ENCODE results near the gene UBXN4. TPM values are rescaled to one million over a fixed set of nuclear protein-coding genes. Genes with fewer than 3 reads are reported as not detected.

Gene UBXN4
- total and polyA plus RNA-seq, 2 of the 13 experiments (the other 11 are each of a cell fraction or from before 2014, with no cell fraction given) = 74.2 to 104 TPM

DNA sequence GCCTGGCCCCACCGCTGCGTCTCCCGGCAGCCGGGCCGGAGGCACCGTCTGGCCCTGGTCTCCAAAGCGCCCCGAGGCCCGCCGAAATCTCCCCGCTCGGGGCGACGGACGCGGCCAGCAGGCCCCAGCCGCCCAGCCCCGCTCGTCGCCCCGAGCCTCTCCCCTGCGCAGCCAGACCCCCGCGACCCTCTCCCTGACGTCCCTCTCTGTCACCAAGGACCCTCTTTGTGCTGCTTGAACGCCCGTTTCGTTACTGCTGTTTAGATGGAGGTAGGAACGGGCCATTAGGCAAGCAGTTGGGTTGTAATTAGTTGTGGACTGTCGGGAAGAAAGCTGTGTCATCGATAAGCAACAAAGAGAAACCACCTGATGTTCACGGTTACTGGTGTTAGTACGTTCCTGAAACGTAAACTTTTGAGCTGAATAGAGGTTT lies 686 bp downstream of the UBXN4 start (continued):
- TF ChIP-seq MAFK (conservative IDR thresholded peaks at IDR 0.05 in 1 of 2, IDR thresholded peaks at IDR 0.05 in 1 of 2; ENCODE audit: low read length in 2 of 2) = peak; percentile 56 to 60
- TF ChIP-seq ZNF891 (CRISPR knock-in tag; IDR thresholded peaks at IDR 0.05) = 0 out of 2 replicates have a peak, but pooled peaks have one; percentile 0
- no peak for TF ChIP-seq NFKB2 (CRISPR knock-in tag; IDR thresholded peaks at IDR 0.05; ENCODE audit: borderline replicate concordance)
- TF ChIP-seq, protein P1, sequence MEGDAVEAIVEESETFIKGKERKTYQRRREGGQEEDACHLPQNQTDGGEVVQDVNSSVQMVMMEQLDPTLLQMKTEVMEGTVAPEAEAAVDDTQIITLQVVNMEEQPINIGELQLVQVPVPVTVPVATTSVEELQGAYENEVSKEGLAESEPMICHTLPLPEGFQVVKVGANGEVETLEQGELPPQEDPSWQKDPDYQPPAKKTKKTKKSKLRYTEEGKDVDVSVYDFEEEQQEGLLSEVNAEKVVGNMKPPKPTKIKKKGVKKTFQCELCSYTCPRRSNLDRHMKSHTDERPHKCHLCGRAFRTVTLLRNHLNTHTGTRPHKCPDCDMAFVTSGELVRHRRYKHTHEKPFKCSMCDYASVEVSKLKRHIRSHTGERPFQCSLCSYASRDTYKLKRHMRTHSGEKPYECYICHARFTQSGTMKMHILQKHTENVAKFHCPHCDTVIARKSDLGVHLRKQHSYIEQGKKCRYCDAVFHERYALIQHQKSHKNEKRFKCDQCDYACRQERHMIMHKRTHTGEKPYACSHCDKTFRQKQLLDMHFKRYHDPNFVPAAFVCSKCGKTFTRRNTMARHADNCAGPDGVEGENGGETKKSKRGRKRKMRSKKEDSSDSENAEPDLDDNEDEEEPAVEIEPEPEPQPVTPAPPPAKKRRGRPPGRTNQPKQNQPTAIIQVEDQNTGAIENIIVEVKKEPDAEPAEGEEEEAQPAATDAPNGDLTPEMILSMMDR (CRISPR knock-in tag; IDR thresholded peaks at IDR 0.05) = no peak
- no peak for TF ChIP-seq SMARCC2 (IDR thresholded peaks at IDR 0.05)
- TF ChIP-seq, protein P2, sequence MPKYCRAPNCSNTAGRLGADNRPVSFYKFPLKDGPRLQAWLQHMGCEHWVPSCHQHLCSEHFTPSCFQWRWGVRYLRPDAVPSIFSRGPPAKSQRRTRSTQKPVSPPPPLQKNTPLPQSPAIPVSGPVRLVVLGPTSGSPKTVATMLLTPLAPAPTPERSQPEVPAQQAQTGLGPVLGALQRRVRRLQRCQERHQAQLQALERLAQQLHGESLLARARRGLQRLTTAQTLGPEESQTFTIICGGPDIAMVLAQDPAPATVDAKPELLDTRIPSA (CRISPR knock-in tag; IDR thresholded peaks at IDR 0.05; ENCODE audit: borderline replicate concordance) = no peak
- TF ChIP-seq MBD4 (IDR thresholded peaks at IDR 0.05; ENCODE audit: borderline replicate concordance, low read length) = no peak
- TF ChIP-seq AGO1 (IDR thresholded peaks at IDR 0.05; ENCODE audit: low read depth, low read length, poor library complexity, severe bottlenecking) = no peak
- TF ChIP-seq KDM5A (IDR thresholded peaks at IDR 0.05; ENCODE audit: borderline replicate concordance, low read length) = peak; percentile 38; the same call in 1 of the 2 replicates
- TF ChIP-seq, protein P3, sequence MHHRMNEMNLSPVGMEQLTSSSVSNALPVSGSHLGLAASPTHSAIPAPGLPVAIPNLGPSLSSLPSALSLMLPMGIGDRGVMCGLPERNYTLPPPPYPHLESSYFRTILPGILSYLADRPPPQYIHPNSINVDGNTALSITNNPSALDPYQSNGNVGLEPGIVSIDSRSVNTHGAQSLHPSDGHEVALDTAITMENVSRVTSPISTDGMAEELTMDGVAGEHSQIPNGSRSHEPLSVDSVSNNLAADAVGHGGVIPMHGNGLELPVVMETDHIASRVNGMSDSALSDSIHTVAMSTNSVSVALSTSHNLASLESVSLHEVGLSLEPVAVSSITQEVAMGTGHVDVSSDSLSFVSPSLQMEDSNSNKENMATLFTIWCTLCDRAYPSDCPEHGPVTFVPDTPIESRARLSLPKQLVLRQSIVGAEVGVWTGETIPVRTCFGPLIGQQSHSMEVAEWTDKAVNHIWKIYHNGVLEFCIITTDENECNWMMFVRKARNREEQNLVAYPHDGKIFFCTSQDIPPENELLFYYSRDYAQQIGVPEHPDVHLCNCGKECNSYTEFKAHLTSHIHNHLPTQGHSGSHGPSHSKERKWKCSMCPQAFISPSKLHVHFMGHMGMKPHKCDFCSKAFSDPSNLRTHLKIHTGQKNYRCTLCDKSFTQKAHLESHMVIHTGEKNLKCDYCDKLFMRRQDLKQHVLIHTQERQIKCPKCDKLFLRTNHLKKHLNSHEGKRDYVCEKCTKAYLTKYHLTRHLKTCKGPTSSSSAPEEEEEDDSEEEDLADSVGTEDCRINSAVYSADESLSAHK (CRISPR knock-in tag; IDR thresholded peaks at IDR 0.05; ENCODE audit: borderline replicate concordance) = no peak
- 0 out of 2 replicates have a peak, but pooled peaks have one; percentile 42 for TF ChIP-seq ZBTB7B (CRISPR knock-in tag; IDR thresholded peaks at IDR 0.05)
- TF ChIP-seq, protein P4, sequence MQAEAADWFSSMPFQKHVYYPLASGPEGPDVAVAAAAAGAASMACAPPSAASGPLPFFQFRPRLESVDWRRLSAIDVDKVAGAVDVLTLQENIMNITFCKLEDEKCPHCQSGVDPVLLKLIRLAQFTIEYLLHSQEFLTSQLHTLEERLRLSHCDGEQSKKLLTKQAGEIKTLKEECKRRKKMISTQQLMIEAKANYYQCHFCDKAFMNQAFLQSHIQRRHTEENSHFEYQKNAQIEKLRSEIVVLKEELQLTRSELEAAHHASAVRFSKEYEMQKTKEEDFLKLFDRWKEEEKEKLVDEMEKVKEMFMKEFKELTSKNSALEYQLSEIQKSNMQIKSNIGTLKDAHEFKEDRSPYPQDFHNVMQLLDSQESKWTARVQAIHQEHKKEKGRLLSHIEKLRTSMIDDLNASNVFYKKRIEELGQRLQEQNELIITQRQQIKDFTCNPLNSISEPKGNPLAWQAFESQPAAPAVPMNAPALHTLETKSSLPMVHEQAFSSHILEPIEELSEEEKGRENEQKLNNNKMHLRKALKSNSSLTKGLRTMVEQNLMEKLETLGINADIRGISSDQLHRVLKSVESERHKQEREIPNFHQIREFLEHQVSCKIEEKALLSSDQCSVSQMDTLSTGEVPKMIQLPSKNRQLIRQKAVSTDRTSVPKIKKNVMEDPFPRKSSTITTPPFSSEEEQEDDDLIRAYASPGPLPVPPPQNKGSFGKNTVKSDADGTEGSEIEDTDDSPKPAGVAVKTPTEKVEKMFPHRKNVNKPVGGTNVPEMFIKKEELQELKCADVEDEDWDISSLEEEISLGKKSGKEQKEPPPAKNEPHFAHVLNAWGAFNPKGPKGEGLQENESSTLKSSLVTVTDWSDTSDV (CRISPR knock-in tag; IDR thresholded peaks at IDR 0.05) = no peak
- TF ChIP-seq ZNF468 (CRISPR knock-in tag; IDR thresholded peaks at IDR 0.05) = no peak
- TF ChIP-seq ZBTB20 (CRISPR knock-in tag; IDR thresholded peaks at IDR 0.05; ENCODE audit: borderline replicate concordance, low read depth) = no peak
- peak; percentile 83; the same call in 1 of the 2 replicates for TF ChIP-seq ZNF674 (CRISPR knock-in tag; IDR thresholded peaks at IDR 0.05; ENCODE audit: low read depth)
- no peak for TF ChIP-seq MXD4 (CRISPR knock-in tag; IDR thresholded peaks at IDR 0.05)
- TF ChIP-seq, protein P5, sequence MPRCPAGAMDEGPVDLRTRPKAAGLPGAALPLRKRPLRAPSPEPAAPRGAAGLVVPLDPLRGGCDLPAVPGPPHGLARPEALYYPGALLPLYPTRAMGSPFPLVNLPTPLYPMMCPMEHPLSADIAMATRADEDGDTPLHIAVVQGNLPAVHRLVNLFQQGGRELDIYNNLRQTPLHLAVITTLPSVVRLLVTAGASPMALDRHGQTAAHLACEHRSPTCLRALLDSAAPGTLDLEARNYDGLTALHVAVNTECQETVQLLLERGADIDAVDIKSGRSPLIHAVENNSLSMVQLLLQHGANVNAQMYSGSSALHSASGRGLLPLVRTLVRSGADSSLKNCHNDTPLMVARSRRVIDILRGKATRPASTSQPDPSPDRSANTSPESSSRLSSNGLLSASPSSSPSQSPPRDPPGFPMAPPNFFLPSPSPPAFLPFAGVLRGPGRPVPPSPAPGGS (CRISPR knock-in tag; IDR thresholded peaks at IDR 0.05) = no peak
- TF ChIP-seq CBX1 (IDR thresholded peaks at IDR 0.05; ENCODE audit: low read depth) = no peak
- TF ChIP-seq ATRX (CRISPR knock-in tag; IDR thresholded peaks at IDR 0.05; ENCODE audit: borderline replicate concordance) = no peak
- TF ChIP-seq, protein P6, sequence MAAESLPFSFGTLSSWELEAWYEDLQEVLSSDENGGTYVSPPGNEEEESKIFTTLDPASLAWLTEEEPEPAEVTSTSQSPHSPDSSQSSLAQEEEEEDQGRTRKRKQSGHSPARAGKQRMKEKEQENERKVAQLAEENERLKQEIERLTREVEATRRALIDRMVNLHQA (CRISPR knock-in tag; IDR thresholded peaks at IDR 0.05) = no peak

Measured in HepG2 (cell line).